Stimulated activated CD4-positive, alpha-beta T cell treated with anti-CD3 and anti-CD28 coated beads, TNF-alpha, amount 100 ng/mL, for 1 hour (primary cell): ENCODE data around the gene ZNF646.

Source experiments
- DNase-seq, 3 donors: peaks; one replicate each; pipeline ENCODE4 v3.0.0-alpha.2; 2020; ENCODE audit warnings: low read depth in 3 of 3, low spot score in 1 of 3

The ZNF646 gene, protein sequence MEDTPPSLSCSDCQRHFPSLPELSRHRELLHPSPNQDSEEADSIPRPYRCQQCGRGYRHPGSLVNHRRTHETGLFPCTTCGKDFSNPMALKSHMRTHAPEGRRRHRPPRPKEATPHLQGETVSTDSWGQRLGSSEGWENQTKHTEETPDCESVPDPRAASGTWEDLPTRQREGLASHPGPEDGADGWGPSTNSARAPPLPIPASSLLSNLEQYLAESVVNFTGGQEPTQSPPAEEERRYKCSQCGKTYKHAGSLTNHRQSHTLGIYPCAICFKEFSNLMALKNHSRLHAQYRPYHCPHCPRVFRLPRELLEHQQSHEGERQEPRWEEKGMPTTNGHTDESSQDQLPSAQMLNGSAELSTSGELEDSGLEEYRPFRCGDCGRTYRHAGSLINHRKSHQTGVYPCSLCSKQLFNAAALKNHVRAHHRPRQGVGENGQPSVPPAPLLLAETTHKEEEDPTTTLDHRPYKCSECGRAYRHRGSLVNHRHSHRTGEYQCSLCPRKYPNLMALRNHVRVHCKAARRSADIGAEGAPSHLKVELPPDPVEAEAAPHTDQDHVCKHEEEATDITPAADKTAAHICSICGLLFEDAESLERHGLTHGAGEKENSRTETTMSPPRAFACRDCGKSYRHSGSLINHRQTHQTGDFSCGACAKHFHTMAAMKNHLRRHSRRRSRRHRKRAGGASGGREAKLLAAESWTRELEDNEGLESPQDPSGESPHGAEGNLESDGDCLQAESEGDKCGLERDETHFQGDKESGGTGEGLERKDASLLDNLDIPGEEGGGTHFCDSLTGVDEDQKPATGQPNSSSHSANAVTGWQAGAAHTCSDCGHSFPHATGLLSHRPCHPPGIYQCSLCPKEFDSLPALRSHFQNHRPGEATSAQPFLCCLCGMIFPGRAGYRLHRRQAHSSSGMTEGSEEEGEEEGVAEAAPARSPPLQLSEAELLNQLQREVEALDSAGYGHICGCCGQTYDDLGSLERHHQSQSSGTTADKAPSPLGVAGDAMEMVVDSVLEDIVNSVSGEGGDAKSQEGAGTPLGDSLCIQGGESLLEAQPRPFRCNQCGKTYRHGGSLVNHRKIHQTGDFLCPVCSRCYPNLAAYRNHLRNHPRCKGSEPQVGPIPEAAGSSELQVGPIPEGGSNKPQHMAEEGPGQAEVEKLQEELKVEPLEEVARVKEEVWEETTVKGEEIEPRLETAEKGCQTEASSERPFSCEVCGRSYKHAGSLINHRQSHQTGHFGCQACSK (N-terminal part only)

DNA sequence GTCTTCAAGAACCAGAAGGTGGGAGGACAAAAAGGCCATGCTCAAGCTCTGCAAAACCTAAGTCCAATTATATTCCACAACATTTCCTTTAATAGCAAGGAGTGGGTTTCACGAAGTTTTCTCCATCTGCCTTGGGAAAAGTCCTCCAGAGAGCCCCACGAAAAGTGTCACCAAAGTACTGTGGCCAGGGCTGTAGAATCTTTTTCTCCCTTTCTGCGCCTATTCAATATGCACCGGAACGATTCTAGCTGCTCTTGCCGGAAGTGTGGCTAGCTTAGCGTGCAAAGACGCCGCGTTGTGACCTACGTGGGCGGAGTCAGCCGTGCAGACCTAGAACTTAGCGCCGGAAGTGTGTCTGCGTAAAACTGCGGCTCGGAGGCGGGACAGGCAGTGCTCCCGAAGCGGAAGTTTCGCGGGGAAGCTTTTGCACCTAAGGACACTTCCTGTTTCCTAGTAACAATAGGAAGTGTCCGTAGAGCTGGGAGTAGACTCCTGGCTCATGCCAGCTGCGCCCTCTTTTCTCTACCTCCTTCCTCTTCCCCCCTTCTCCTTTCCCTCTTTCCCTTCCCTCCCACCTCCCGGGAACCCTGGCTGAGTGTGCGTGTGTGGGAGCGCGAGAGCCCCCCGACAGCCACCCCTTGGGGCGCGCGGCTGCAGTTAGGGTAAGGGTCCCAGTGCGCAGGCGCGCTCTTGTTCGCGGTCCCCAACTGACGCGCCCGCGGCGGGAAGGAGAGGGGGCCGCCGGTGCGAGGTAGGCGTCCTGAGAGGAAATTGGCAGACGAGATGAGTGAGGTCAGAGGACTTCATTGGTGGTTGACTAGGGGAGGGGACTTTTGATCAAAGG lies at the start of gene ZNF646, which contains the start of gene ZNF668:
Gene ZNF646 (plus strand): TSS at position 453 of the 844 bp plus-strand sequence. CDS start 1,903 bp downstream, outside the sequence.
Gene ZNF668 (minus strand): TSS at position 271 of the 844 bp plus-strand sequence. CDS start 9,781 bp downstream, outside the sequence.
- peak; percentile 87 to 94 (median 93) for DNase-seq

DNA sequence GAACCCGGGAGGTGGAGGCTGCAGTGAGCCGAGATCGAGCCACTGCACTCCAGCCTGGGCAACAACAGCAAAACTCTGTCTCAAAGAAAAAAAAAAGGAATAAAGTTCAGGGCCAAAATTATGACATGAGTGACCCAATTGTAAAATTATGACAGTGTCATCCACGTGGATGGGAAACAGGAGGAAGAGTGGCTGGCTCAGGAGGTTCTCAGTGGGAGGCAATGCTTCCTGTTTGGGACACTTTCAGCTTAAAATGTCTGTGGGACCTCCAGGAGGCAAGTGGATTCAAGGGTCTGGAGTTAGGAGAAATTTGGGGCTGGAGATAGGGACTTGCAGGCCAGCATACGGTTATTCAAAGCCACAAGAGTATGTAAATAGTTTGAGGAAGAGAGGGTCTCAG lies 48.9 kb upstream of the ZNF646 start:
- no peak for DNase-seq

DNA sequence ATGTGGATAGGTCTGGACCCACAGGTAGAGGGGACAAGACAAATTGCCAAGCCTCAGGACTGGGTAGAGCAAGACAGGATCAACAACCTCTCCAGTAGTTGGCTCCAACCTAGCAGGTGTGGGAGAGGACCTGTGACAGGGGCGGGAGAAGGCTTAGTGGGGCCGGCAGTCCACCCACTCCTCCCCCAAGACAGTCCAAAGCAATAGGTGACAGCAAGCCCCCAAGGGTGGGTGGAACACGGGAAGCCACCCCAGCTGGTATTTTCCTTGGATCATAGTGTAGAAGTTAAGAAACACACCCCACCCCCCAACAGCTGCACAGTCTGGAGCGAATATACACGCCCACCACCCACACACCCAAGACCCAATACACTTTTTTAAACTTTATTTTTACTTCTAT lies 45.0 kb upstream of the ZNF646 start:
- no peak for DNase-seq

DNA sequence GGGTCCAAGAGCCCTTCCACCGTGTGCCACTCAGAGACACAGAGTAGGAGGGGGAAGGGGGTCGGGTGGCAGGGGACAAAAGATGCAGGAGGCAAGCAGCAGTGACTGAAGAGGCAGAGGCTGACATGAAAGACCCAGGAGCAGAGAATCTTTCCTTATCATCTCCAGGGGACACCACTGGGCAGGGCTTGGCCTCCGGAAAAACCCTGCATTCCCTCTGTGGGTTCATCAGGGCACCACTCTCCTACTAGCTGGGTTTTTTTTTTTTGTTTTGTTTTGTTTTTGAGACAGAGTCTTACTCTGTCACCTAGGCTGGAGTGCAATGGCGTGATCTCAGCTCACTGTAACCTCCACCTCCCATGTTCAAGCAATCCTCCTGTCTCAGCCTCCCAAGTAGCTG lies 42.9 kb upstream of the ZNF646 start:
- DNase-seq, result no peak

DNA sequence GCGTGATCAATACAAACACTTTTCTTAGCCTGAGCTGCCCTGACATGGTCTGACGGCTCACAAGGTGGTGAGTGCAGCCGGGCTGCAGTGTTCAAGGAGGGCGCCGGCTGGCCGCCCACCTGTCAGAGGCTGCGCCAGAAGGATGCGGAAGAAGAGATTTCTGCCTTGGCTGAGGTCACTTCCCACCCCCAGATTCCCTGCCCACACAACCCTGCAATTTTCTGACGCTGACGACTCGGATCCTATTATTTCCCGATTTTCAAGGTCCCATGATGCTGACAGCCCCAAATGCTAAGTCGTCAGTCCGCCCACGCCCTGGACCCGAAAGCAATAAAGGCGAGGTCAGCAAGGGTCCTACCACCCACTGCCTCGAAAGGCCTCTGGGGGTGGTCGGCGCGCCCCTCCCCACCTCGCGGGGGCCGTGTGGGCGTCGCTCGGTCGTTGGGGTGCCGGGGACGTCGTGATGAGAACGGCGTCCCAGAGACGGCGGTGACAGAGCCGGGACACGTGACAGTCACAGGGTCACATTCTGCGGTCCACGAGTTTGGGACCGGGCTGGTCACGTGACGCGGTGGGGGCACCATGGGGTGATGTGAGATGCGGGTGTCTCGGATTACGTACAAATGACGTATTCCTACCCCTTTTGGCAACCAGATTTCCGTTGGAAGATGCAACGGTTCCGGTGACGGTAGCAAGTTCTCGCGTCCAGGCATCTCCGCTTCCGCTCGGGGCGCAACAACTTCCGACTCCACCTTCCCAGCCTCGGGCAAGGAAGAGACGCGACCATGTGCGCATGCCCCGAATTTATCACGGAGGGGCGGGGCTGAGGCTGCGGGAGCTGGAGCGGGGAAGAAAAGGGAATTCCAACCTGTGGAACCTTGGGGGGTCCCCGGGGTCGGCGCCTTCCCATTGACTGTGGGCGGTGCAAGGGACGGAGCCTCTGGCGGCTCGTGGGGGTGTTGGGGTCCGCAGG lies 41.2 kb upstream of the ZNF646 start, which contains the start of gene STX4:
Gene STX4 (plus strand): TSS at position 823 of the 973 bp plus-strand sequence. CDS start 248 bp downstream, outside the sequence.
- peak; percentile 89 to 92 (median 92) for DNase-seq

DNA sequence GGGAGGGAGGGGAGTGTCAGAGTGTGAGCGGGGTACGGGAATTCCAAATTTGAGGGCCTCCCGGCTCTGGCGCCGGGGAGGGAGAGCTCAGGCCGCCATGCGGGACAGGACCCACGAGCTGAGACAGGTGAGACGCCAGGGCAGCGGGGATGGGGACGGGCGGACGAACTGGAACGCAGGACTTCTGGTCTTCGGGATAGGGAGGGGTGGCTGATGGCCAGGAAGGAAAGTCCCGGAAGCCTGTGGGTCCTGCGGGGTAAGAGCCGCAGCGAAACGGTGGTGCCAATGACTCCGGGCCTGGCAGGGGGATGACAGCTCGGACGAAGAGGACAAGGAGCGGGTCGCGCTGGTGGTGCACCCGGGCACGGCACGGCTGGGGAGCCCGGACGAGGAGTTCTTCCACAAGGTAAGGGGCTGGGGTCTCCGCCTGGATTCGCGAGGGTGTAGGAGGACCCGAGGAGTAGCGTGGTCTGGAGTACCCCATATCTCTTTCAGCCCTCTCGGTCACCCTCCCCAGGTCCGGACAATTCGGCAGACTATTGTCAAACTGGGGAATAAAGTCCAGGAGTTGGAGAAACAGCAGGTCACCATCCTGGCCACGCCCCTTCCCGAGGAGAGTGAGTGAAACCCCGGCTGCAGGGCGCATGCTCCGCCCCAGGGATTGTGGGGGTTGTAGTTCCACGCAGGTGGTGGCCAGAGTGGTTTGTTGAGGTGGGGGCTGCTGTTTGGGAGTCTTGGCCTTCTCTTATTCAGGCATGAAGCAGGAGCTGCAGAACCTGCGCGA lies 40.3 kb upstream of the ZNF646 start:
- peak; percentile 65 to 75 (median 71) for DNase-seq

DNA sequence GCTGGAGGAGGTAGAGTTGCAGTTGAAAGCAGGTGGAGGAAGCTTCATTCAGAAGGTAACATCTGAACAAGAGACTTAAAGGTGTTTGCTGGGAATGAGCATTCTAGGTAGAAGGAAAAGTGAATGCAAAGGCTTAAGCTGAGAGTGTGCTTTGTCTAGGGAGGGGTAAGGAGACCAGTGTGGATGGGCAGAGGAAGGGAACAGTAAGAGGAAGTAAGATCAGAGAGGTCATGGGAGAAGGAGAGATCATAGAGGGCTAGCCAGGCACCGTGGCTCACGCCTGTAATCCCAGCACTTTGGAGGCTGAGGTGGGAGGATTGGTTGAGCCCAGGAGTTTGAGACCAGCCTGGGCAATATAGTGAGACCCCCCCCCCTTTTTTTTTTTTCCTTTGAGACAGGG lies 37.5 kb upstream of the ZNF646 start:
- no peak for DNase-seq

DNA sequence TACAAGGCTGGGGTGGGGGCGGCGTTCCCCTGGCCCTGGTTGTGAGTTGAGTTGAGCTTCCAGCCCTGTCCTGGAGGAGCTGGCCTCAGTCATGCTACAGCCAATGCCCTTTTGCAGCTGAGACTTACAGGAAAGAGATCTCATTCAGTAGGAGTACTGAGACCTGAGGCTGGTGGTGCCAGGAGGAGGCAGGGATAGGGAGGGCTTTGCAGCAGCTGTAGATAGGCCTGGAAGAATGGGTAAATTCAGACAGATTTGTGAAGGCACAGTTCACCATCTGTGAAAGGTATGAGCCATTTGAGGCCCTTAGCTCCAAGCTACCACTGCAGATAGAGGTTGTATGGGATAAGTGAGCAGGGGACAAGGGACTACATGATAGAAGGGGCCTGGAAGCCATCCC lies 35.2 kb upstream of the ZNF646 start:
- no peak for DNase-seq

DNA sequence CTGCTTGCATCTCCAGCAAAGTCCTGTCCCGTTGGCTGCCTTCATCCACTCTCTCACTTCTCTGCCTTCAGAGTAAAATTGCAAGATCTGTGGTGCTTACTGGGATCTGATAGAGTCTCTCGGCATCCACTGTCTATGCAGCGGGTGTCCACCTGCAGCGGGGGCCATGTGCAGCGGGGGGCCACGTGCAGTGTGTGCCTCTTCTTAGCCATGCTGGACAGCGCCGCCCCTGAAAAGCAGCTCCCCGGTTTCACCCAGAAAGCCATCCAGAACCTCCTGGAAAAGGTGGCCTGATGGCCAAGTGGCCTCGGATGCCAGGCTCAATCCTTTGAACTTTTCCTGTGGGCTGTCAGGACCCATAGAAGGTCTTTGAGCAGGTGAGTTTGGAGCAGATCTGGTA lies 31.4 kb upstream of the ZNF646 start:
- no peak for DNase-seq

DNA sequence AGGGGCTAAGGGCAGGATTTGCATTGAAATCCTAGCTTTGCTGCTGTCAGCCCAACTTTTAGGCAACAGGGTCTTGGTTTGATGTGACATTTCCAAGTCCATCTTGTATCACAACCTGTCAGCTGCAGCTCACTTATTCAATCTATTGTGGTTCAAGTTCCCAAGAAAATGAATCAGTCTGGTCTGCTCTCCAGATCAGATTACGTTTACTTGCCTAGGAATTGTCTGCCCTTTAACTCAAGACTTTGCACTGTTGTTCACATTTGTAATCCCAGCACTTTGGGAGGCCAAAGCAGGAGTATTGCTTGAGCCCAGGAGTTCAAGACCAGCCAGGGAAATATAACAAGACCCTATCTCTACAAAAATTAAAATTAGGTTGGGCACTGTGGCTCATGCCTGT lies 30.9 kb upstream of the ZNF646 start:
- no peak for DNase-seq

DNA sequence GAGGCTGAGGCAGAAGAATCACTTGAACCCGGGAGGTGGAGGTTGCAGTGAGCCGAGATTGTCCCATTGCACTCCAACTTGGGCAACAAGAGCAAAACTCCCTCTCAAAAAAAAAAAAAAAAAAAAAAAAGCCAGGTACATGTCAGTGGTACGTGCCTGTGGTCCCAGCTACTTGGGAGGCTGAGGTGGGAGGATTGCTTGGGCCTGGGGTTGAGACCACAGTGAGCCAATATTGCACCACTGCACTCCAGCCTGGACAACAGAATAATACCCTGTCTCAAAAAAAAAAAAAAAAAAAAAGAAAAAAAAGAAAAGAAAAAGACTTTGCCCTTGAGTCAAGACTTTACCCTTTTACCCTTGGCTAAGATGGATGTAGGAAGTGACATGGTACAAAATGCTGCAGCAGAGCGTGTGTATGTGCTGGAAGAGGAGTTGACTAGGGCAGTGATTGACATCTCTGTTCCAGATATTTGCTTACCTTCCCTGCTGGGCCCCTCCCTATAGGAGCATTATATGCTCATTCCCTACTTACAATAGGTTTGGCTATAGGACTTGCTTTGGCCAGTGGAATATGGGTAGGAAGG lies 30.2 kb upstream of the ZNF646 start:
- DNase-seq, result no peak

DNA sequence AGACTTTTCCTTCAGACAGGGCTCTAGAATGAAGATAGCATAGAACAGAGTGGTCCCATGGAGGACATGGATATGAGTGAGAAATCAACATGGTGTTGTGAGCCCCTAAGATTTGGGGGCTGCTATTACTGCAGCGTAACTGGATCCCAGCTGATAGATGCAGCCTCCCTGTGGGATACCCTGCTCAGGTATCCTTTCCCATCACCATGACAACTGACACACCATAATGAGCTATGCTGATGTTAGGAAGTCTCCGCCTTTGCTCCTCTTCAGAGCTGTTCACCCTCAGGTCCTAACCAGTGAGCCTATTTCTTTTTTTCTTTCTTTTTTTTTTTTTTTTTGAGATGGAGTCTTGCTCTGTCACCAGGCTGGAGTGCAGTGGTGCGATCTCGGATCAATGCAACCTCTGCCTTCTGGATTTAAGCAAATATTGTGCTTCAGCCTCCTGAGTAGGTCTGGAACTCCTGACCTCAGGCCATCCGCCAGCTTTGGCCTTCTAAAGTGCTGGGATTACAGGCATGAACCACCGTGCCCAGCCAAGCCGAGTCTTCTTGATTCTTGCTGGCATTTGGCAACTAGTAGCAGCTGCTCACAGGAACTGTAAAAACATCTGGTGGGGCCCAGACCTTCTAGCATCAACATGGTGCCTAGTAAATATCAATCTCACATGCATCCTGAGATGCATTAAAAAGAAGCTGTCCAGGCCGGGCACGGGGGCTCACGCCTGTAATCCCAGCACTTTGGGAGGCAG lies 23.8 kb upstream of the ZNF646 start:
- no peak for DNase-seq

DNA sequence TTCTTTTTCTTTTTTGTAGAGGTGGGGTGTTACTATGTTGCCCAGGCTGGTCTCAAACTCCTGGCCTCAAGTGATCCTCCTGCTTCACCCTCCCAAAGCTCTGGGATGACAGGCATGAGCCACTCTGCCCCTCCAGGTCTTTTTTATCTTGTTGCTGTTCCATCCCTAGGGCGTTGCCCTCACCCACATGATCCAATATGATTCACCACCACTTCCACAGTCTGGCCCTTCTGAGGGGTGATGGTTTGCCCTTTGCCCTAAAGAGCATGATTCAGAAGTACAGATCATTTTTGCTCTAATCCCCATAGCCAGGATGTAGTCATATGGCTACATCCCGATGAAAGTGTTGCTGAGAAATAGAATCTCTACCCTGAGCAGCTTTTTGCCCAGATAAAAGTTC lies 22.1 kb upstream of the ZNF646 start:
- no peak for DNase-seq

DNA sequence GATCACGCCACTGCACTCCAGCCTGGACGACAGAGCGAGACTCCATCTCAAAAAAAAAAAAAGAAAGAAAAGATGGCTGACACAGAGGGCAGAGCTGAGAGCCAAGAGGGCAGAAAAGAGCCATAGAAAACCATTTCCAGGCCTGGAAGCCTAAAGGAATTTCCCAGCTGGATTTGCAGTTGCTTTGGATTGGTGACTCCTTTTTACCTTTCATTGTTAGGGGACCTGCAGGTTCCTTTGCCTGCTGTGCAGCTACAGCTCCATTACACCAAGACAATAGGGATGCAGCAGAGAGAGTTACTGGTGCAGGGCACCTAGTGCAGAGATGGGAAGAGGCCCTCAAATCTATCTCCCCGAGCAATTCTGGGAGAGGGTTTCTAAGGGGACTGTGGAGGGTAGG lies 18.6 kb upstream of the ZNF646 start:
- no peak for DNase-seq

DNA sequence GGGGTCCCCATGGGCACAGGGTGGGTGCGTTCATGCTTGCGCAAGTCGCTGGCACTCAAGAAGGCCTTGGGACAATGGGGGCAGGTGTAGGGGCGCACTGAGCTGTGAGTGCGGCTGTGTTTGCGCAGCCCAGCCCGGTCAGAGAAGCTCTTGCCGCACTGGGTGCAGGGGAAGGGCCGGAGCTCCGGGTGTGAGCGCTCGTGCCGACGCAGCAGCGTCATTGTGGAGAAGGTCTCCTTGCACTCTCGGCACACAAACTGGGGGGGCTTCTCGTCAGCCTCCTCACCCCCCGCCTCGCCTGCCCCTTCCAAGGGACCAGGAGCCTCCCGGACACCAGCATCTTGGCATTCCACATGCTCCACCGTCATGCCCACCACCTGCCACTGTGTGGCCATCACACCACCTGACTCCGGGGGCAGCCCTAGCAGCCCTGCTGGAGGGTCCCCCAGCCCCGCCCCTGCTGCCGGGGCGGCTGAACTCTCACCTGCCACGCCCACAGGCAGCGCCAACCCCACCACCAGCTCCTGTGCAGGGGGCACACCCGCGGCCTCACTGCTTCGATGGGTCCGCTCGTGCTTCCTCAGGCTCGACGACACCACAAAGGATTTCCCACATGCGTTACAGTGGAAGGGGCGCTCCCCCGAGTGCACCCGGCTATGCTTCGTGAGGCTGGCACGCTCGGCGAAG lies 13.0 kb upstream of the ZNF646 start:
- no peak for DNase-seq

DNA sequence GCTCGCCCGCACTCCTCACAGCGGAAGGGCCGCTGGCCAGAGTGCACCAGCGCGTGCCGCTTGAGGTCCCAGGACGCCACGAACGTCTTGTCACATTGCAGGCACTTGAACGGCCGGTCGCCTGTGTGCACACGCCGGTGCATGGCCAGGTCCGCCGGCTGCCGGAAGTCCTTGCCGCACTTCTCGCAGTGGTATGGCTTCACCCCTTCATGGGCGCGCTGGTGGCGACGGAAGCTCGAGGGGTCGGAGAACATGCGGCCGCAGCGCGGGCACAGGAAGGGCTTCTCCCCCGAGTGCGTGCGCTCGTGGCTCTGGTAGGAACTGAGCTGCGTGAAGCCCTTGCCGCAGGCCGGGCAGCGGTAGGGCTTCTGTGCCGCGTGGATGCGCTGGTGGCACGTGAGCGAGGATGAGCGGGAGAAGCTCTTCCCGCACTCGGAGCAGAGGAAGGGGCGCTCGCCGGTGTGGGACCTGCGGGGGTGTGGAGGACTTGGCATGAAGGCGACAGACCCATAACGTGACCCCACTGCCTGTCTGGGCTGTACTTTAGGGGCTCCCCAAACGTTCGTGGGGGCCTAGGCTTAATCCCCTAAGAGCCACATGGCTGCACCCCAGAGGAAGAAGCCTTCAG lies 12.3 kb upstream of the ZNF646 start:
- no peak for DNase-seq
